ENCODE data around the gene AJAP1. TPM values are rescaled to one million over a fixed set of nuclear protein-coding genes. Genes with fewer than 3 reads are reported as not detected.
"Not testable (repeated sequence)": the region's sequence is repeated elsewhere in the genome, so short reads cannot be mapped to it uniquely, and the experiment has no call there.

AJAP1 gene
- total RNA-seq, 5 donors from 2014 or later (not counting 1 experiment from before 2014, with no cell fraction given) = 0.44 to 4.4 (median 0.61) TPM

GRCh38 chr1:4664606-4665005 is 10.2 kb downstream of the AJAP1 start:
- Histone ChIP-seq H3K27me3 (replicated peaks in 1 of 2; ENCODE audit: control insufficient read depth in 2 of 2, extremely low read depth in 1 of 2, insufficient read depth in 2 of 2, low read length in 1 of 2) (peaks cover 2 to 12% of the 10 kb centered on the region in 2 experiments), H3K4me3 (ENCODE audit: control insufficient read depth in 1 of 2, extremely low read depth in 1 of 2, low read length in 1 of 2) (no peak overlapping the region), H3K27ac (ENCODE audit: low read length) (no peak overlapping the region), H3K9me3 (no peaks in the 10 kb centered on the region), H3K4me1 (ENCODE audit: control insufficient read depth in 1 of 2, extremely low read depth in 1 of 2, insufficient read depth in 2 of 2, low read length in 2 of 2) (no peaks in the 10 kb centered on the region), H3K36me3 (ENCODE audit: control insufficient read depth in 2 of 2, extremely low read depth in 1 of 2, insufficient read depth in 1 of 2, low read length in 1 of 2) (no peaks in the 10 kb centered on the region)
- 85% methylated on average over 4 of the region's 8 CpGs for WGBS (ENCODE audit: insufficient coverage)
- CTCF ChIA-PET = no interaction called here
- H3K27me3 Mint-ChIP-seq = peaks cover 11 to 36% of the 10 kb centered on the region in 2 donors
- POLR2A ChIA-PET = no interaction called here
- DNase-seq (no peak), ATAC-seq (replicated peaks in 1 of 4) (no peak)
- no peak overlapping the region for H3K27ac Mint-ChIP-seq
- H3K4me3 Mint-ChIP-seq = no peak overlapping the region
- peaks cover 0 to 2% (median 0%) of the 10 kb centered on the region in 3 donors for H3K4me1 Mint-ChIP-seq
- no peaks in the 10 kb centered on the region for H3K9me3 Mint-ChIP-seq
- no peaks in the 10 kb centered on the region for H3K36me3 Mint-ChIP-seq

DNA sequence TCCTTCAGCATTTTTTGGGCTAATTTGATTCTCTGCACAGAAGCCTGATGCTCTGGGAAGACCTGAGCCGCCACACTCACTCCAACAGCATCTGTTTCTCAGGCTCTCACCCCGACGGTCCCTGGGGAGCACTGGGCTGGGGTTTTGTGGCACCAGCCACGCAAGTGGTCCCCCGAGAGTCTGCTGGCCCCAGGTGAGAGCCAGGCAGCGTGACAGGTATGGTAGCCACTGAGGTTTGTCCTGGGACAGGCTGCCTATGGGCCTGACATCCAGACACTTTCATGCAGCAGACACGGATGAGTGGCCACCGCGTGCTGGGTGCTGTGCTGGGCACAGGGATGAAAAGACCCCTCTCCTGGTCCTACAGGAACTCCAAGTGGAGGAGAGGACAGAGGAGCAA is 11.0 kb downstream of the AJAP1 start:
- Mint-ChIP-seq H3K9me3 (no peaks in the 10 kb centered on the region), H3K4me1 (peaks cover 0 to 2% (median 0%) of the 10 kb centered on the region in 3 donors), H3K27ac (no peak overlapping the region), H3K4me3 (no peak overlapping the region), H3K27me3 (peaks cover 7 to 28% of the 10 kb centered on the region in 2 donors), H3K36me3 (no peaks in the 10 kb centered on the region)
- Histone ChIP-seq H3K4me3 (ENCODE audit: control insufficient read depth in 1 of 2, extremely low read depth in 1 of 2, low read length in 1 of 2) (no peak overlapping the region), H3K27ac (ENCODE audit: low read length) (no peak overlapping the region), H3K36me3 (ENCODE audit: control insufficient read depth in 2 of 2, extremely low read depth in 1 of 2, insufficient read depth in 1 of 2, low read length in 1 of 2) (no peaks in the 10 kb centered on the region), H3K27me3 (replicated peaks in 1 of 2; ENCODE audit: control insufficient read depth in 2 of 2, extremely low read depth in 1 of 2, insufficient read depth in 2 of 2, low read length in 1 of 2) (peaks cover 2 to 14% of the 10 kb centered on the region in 2 experiments), H3K9me3 (no peaks in the 10 kb centered on the region), H3K4me1 (ENCODE audit: control insufficient read depth in 1 of 2, extremely low read depth in 1 of 2, insufficient read depth in 2 of 2, low read length in 2 of 2) (no peaks in the 10 kb centered on the region)
- DNase-seq (no peak), ATAC-seq (replicated peaks in 1 of 4) (no peak)
- ChIA-PET CTCF (no interaction called here), POLR2A (no interaction called here)
- 77% methylated on average over 3 of the region's 9 CpGs for WGBS (ENCODE audit: insufficient coverage)

DNA sequence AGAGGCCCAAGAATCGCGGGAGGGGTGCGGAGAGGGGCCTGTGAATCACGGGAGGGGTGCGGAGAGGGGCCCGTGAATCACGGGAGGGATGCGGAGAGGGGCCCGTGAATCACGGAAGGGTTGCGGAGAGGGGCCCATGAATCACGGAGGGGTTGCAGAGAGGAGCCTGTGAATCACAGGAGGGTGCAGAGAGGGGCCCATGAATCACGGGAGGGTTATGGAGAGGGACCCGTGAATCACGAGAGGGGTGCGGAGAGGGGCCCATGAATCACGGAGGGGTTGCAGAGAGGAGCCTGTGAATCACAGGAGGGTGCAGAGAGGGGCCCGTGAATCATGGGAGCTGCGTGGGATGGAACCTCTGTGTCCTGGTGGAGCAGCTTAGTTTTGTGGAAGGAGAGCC is 12.3 kb downstream of the AJAP1 start:
- H3K9me3 Mint-ChIP-seq; H3K4me3 ChIP-seq (ENCODE audit: control insufficient read depth in 1 of 2, extremely low read depth in 1 of 2, low read length in 1 of 2); H3K4me1 Mint-ChIP-seq; H3K36me3 Mint-ChIP-seq; H3K4me1 ChIP-seq (ENCODE audit: control insufficient read depth in 1 of 2, extremely low read depth in 1 of 2, insufficient read depth in 2 of 2, low read length in 2 of 2); POLR2A ChIA-PET; H3K27ac Mint-ChIP-seq; H3K4me3 Mint-ChIP-seq; DNase-seq; H3K27ac ChIP-seq (ENCODE audit: low read length); H3K9me3 ChIP-seq; CTCF ChIA-PET; H3K36me3 ChIP-seq (ENCODE audit: control insufficient read depth in 2 of 2, extremely low read depth in 1 of 2, insufficient read depth in 1 of 2, low read length in 1 of 2); ATAC-seq (replicated peaks in 1 of 4): not testable (repeated sequence)
- peaks cover 0 to 14% of the 10 kb centered on the region in 2 experiments for H3K27me3 ChIP-seq (replicated peaks in 1 of 2; ENCODE audit: control insufficient read depth in 2 of 2, extremely low read depth in 1 of 2, insufficient read depth in 2 of 2, low read length in 1 of 2)
- WGBS (ENCODE audit: insufficient coverage) = 86% methylated on average over 19 of the region's 19 CpGs
- peaks cover 7 to 24% of the 10 kb centered on the region in 2 donors for H3K27me3 Mint-ChIP-seq

GRCh38 chr1:4668743-4669700 is 14.6 kb downstream of the AJAP1 start:
- Histone ChIP-seq H3K4me1 (ENCODE audit: control insufficient read depth in 1 of 2, extremely low read depth in 1 of 2, insufficient read depth in 2 of 2, low read length in 2 of 2) (no peaks in the 10 kb centered on the region), H3K36me3 (ENCODE audit: control insufficient read depth in 2 of 2, extremely low read depth in 1 of 2, insufficient read depth in 1 of 2, low read length in 1 of 2) (no peaks in the 10 kb centered on the region), H3K4me3 (ENCODE audit: control insufficient read depth in 1 of 2, extremely low read depth in 1 of 2, low read length in 1 of 2) (no peak overlapping the region), H3K9me3 (no peaks in the 10 kb centered on the region), H3K27ac (ENCODE audit: low read length) (no peak overlapping the region), H3K27me3 (replicated peaks in 1 of 2; ENCODE audit: control insufficient read depth in 2 of 2, extremely low read depth in 1 of 2, insufficient read depth in 2 of 2, low read length in 1 of 2) (peaks cover 0 to 21% of the 10 kb centered on the region in 2 experiments)
- ATAC-seq (replicated peaks in 1 of 4) (no peak), DNase-seq (no peak)
- H3K9me3 Mint-ChIP-seq = no peaks in the 10 kb centered on the region
- 49% methylated on average over 4 of the region's 13 CpGs for WGBS (ENCODE audit: insufficient coverage)
- no peaks in the 10 kb centered on the region for H3K36me3 Mint-ChIP-seq
- no peaks in the 10 kb centered on the region for H3K4me1 Mint-ChIP-seq
- ChIA-PET POLR2A (no interaction called here), CTCF (no interaction called here)
- H3K4me3 Mint-ChIP-seq = no peak overlapping the region
- H3K27me3 Mint-ChIP-seq = peaks cover 0 to 19% of the 10 kb centered on the region in 2 donors
- no peak overlapping the region for H3K27ac Mint-ChIP-seq

DNA sequence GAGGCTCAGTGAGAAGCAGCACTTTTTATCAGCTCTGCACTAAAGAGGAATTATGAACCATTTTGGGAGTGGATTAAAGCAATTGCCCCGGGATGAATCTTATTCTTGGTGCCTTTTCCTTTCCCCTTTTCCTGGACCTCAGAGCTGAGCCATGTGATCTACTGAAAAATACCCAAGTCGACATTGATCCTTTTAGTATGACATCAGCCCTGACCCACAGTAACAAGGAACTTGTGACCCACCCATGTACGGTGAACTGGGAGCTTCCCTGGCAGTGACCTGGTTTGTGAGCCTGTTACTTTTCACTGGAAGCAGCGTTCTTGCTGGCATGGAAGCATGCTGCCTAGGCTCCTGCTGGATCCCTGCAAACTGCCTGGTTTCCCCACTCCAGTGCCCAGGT is 15.9 kb downstream of the AJAP1 start:
- H3K27me3 Mint-ChIP-seq = peaks cover 0 to 17% of the 10 kb centered on the region in 2 donors
- no peaks in the 10 kb centered on the region for H3K9me3 Mint-ChIP-seq
- no peak overlapping the region for H3K27ac ChIP-seq (ENCODE audit: low read length)
- H3K4me3 Mint-ChIP-seq = no peak overlapping the region
- ATAC-seq (replicated peaks in 1 of 4) (no peak), DNase-seq (no peak)
- no peak overlapping the region for H3K4me3 ChIP-seq (ENCODE audit: control insufficient read depth in 1 of 2, extremely low read depth in 1 of 2, low read length in 1 of 2)
- WGBS (ENCODE audit: insufficient coverage) = 76% methylated on average over 4 of the region's 4 CpGs
- no peaks in the 10 kb centered on the region for H3K4me1 Mint-ChIP-seq
- no peaks in the 10 kb centered on the region for H3K36me3 Mint-ChIP-seq
- H3K9me3 ChIP-seq = no peaks in the 10 kb centered on the region
- no peaks in the 10 kb centered on the region for H3K4me1 ChIP-seq (ENCODE audit: control insufficient read depth in 1 of 2, extremely low read depth in 1 of 2, insufficient read depth in 2 of 2, low read length in 2 of 2)
- peaks cover 0 to 19% of the 10 kb centered on the region in 2 experiments for H3K27me3 ChIP-seq (replicated peaks in 1 of 2; ENCODE audit: control insufficient read depth in 2 of 2, extremely low read depth in 1 of 2, insufficient read depth in 2 of 2, low read length in 1 of 2)
- no peaks in the 10 kb centered on the region for H3K36me3 ChIP-seq (ENCODE audit: control insufficient read depth in 2 of 2, extremely low read depth in 1 of 2, insufficient read depth in 1 of 2, low read length in 1 of 2)
- H3K27ac Mint-ChIP-seq = no peak overlapping the region
- CTCF ChIA-PET = no interaction called here
- POLR2A ChIA-PET = no interaction called here

- no peak overlapping the region for H3K4me3 Mint-ChIP-seq
- no peak for ATAC-seq (replicated peaks in 1 of 4)
Measured at GRCh38 chr1:4671828-4672227, 17.4 kb downstream of the AJAP1 start.

More at GRCh38 chr1:4671828-4672227, 17.4 kb downstream of the AJAP1 start:
- ChIA-PET POLR2A (no interaction called here), CTCF (no interaction called here)
- H3K36me3 Mint-ChIP-seq = no peaks in the 10 kb centered on the region
- no peaks in the 10 kb centered on the region for H3K4me1 Mint-ChIP-seq
- no peak overlapping the region for H3K4me3 ChIP-seq (ENCODE audit: control insufficient read depth in 1 of 2, extremely low read depth in 1 of 2, low read length in 1 of 2)
- DNase-seq = no peak
- H3K27me3 Mint-ChIP-seq = peaks cover 0 to 12% of the 10 kb centered on the region in 2 donors
- H3K27ac Mint-ChIP-seq = no peak overlapping the region
- no peaks in the 10 kb centered on the region for H3K4me1 ChIP-seq (ENCODE audit: control insufficient read depth in 1 of 2, extremely low read depth in 1 of 2, insufficient read depth in 2 of 2, low read length in 2 of 2)
- no peaks in the 10 kb centered on the region for H3K9me3 Mint-ChIP-seq
- no peak overlapping the region for H3K27ac ChIP-seq (ENCODE audit: low read length)
- H3K9me3 ChIP-seq = no peaks in the 10 kb centered on the region
- WGBS (ENCODE audit: insufficient coverage) = 84% methylated on average over 10 of the region's 13 CpGs
- H3K27me3 ChIP-seq (replicated peaks in 1 of 2; ENCODE audit: control insufficient read depth in 2 of 2, extremely low read depth in 1 of 2, insufficient read depth in 2 of 2, low read length in 1 of 2) = peaks cover 0 to 17% of the 10 kb centered on the region in 2 experiments
- H3K36me3 ChIP-seq (ENCODE audit: control insufficient read depth in 2 of 2, extremely low read depth in 1 of 2, insufficient read depth in 1 of 2, low read length in 1 of 2) = no peaks in the 10 kb centered on the region

All from T-cell (primary cell).